GM11168 (cell line): Measurements from ENCODE around the gene ITSN1.
"Not testable (repeated sequence)": the region's sequence is repeated elsewhere in the genome, so short reads cannot be mapped to it uniquely, and the experiment has no call there.

Experiments used
- in situ Hi-C: fragments of 300-500 bp; cut with MboI; formaldehyde crosslinking; loops from one replicate; pipeline ENCODE4 v1.12.0; 2022; ENCODE audit warnings: low sequenced_read_pairs; ENCODE audit not compliant: unreplicated experiment

The ITSN1 gene

DNA sequence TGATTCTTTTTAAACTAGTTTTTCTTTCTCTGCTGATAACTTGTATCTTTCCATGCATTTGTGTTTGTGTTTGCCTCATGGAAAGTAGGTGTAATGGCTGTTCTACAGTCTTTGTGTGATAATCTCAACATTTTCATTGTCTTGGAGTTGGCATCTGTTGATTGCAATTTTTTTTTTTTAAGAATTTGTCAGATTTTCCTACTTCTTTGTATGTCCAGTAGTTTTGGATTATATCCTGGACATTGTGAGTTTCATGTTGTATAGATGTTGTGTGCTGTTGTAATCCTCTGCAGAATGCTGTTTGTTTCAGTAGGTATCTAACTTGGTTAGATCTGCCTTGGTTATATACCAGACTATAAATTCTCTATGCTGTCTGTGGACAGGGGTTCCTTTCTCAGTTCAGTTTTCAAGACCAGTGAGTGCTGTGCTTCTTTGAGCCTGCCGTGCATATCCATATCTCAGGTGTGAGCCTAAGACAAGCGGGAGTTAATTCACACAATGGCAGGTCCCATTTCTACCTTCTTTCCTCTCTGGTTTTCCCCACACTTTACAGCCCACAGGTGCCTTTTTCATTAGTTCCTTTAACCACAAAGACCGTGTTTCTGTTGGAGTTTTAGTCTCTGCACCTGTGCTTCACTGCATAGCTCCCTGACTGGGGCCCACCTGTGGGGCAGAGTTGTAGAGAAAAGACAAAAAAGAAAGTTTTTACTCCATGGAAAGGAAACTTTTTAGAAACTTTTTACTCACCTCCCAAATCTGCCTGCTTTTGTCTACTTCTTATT is 69.9 kb downstream of the ITSN1 start:
- in situ Hi-C loops: no loop called here

DNA sequence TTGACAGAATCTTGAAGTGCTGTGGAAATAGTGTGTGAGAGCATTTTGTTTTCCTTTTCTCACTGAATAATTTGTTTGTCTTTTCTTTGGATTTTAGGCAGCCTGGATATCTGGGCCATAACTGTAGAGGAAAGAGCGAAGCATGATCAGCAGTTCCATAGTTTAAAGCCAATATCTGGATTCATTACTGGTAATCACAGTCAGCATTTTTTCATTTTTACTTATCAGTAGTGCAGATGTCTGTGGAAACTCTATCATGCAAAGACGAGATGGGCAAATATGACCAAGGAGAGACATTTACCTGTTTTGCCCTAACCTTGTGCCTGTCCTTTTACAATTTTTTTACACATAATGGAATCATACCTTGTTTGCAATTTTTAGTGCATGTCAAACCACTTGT is 78.8 kb downstream of the ITSN1 start:
- in situ Hi-C loops: no loop called here

DNA sequence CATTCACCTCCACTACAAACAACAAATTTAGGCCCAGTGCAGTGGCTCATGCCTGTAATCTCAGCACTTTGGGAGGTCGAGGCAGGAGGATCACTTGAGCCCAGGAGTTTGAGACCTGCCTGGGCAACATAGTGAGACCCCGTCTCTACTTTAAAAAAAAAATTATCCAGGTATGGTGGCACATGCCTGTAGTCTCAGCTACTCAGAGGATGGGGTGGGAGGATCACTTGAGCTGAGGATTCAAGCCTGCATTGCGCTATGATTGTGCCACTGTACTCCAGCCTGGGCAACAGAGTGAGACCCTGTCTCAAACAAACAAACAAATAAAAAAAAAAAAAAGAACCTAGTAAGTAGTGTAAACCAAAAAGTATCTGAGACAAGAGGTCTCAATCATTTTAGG is 86.8 kb downstream of the ITSN1 start:
- in situ Hi-C loops: not testable (repeated sequence)

DNA sequence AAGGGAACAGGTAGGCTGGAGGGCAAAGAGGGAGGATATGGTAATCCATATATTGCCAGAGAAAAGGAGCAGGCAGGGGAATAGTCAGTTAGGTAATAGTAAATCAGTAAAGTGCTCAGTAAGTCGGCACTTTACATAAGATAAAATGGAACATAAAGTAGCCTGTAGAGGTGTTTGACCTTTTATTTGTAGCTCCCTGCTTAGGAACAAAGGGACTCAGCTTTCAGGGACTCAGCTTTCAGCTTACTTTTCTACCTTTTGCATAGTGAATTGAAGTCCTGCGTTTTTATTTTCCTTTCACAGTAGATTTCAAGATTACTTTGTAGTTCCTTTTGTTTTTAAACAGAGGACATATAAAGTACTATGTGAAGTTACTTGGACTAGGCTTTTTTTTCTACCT is 87.3 kb downstream of the ITSN1 start:
- in situ Hi-C loops: no loop called here

DNA sequence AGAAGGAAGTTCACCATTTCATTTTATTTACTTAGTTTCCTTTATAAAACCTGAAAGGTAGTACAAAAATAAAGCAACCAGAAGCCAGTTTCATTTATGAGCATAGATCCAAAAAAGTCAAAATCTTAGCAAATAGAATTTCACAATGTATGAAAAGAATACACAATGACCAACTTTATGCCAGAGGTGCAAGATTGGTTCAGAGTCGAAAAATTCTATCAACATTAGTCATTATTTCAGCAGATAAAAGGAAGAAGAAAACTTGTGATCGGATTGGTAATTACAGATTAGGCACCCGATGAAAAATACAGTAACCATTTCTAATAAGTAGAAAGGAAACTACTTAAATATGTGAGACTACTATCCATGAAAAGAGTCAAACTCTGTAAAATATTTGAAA is 89.1 kb downstream of the ITSN1 start:
- in situ Hi-C loops: no loop called here

DNA sequence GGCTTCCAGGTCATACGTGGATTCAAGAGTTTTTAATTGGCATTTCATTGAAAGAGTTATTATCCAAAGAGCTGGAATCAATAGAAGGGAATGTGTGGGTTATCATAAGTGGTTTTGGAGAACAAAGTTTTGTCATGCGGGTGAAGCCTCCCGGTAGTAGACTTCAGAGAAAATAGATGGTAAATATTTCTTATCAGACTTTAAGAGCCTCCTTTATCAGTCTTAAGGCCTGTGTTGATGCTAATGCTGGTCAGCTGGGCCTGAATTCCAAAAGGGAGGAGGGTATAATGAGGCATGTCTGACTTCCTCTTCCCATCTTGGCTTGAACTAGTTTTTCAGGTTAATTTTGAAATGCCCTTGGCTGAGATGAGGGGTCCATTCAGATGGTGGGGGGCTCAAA is 89.7 kb downstream of the ITSN1 start:
- in situ Hi-C loops: no loop called here

DNA sequence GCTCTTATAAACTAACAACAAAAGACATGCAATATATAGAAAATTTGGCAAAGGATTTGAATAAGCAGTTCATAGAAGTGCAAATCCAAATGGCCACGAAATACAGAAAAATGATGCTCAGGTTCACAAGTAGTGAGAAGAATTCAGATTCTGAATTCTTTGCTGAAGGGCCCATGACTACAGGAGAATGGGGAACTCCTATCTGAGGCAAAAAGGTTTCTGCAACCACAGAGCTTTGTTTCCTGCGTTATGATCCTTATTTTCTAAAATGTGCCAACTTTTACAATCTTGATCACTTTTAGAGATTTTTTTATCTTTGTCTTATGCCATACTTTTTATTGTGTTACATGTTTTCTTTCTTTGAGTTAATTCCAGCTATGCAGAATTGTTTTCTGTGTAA is 91.3 kb downstream of the ITSN1 start:
- in situ Hi-C loops: no loop called here

DNA sequence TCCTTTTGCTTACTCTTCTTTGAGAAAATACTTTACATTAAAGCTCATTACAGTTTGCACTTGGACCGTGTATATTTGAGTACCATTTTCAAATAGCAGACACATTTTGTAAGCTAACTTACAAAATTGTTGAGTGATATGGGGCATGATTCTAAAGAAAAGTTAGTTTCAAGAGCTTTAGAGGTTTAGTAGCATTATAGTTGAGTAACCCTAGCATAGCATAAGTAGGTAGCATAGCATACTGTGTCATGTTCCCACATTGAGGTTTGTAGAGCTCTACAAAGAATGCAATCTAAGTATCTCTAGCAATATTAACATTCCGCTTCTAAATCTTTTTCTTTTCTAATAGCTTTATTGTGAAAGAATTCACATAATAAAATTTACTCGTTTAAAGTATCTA is 92.0 kb downstream of the ITSN1 start:
- in situ Hi-C loops: no loop called here

DNA sequence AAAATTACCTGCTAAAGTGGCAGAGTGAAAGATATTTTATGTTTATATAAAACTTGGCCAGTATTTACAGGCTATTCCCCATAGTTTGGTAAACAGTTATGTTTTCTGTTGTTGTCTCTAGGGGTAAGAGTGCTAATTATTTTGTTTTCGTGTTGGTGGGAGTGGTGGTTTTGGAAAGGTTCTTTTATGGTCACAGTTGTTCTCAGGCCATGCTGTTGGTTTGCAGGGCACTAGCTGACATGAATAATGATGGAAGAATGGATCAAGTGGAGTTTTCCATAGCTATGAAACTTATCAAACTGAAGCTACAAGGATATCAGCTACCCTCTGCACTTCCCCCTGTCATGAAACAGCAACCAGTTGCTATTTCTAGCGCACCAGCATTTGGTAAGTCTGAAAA is 92.5 kb downstream of the ITSN1 start:
- in situ Hi-C loops: no loop called here

DNA sequence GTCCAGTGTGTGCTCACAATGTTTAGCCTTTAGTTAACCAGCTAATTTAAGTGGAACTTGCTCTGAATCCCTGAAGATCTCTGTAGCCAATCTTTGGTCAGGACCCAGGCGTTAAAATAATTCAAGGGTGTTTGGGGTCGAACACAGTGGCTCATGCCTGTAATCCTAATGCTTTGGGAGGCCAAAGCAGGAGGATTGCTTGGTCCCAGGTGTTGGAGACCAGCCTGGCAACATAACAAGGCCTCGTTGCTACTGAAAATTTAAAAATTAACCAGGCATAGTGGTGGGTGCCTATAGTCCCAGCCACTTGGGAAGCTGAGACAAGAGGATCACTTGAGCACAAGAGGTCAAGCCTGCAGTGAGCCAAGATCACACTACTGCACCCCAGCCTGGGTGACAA is 94.3 kb downstream of the ITSN1 start:
- in situ Hi-C loops: no loop called here

DNA sequence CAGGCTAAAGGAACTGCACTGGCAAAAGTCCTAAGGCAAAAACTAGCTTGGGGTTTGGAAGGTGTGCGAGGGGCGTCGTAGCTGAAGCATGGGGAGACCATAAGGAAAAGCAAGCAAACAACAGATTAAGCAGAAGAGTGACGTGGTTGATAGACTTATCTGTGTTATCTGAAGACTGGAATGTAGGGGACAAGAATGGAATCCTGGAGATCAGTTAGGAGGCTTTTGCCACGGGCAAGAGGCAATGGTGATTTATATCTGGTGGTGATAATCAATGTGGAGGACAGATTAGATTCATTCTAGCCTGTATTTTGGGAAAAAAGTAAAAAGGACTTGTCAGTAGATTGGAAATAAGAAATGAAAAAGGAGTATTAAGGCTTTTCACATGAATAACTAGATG is 97.4 kb downstream of the ITSN1 start:
- in situ Hi-C loops: no loop called here

DNA sequence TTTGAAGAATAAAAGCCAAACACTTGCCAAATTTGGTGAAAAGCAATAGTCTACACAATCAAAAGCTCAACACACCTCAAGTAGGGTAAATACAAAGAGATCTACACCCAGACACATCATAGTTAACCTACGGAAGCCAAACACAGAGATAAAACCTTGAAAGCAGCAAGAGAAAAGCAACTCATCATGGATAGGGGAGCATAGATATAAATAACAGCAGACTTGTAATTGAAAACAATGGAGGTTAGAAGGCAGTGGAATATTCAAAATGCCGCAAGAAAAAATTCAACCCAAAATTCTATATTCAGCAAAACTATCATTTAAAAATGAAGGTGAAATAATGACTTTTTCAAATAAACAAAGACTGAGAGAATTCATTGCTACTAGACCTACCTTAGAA is 105.1 kb downstream of the ITSN1 start:
- in situ Hi-C loops: no loop called here

DNA sequence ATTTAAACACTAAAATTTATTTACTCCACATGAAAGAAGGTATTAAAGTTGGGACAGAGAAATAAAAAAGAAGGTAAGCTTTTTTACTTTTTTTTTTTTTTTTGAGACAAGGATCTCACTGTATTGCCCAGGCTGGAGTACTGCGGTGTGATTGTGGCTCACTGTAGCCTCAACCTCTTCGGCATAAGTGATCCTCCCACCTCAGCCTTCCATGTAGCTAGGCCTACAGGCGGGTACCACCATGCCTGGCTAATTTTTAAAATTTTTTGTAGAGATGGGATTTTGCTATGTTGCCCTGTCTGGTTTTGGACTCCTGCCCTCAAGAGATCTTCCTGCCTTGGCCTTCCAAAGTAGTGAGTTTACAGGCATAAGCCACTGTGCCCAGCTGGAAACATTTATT is 106.6 kb downstream of the ITSN1 start:
- in situ Hi-C loops: no loop called here

DNA sequence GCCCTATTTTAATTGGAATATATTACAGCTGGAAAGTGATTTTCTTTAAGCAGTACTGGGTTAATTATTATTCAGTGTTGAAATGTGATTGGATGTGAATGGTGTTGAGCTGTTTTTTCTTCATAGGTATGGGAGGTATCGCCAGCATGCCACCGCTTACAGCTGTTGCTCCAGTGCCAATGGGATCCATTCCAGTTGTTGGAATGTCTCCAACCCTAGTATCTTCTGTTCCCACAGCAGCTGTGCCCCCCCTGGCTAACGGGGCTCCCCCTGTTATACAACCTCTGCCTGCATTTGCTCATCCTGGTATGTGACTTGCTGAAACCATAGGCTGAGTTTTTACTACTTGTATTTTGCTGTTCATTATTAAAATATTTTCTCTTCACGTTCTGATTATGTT is 107.7 kb downstream of the ITSN1 start:
- in situ Hi-C loops: no loop called here

DNA sequence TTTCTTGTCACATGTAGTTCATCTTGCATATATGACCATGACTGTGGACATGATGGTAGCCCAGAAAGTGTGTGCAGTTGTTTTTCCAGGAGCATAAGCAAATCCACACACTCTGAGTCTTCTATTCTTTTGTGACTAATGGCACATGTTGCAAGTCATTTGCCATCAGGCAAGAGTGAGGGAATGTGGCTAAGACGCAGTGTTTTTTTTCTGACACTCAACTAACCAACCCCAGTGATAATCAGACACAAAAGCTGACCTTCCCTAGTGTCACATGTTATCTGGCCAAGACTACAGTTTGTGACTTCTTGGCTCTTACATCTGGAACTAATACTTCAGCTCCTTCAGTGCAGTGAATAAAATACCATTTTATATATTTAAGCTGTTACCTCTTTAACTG is 108.8 kb downstream of the ITSN1 start:
- in situ Hi-C loops: no loop called here

DNA sequence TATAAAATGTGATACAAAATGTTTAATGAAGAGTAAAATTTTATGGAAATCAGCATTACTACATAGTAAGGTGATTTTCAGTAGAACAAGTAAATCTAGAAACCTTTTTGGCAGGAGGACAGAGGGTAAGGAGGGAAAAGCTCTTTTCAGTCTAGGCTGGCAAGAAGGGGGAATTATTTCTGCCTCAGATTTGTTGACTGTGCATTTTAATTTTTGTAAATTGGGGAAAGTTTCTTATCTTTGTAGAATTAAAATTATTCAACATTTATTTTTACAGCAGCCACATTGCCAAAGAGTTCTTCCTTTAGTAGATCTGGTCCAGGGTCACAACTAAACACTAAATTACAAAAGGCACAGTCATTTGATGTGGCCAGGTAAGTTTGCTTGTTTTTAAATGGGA is 109.2 kb downstream of the ITSN1 start:
- in situ Hi-C loops: no loop called here

DNA sequence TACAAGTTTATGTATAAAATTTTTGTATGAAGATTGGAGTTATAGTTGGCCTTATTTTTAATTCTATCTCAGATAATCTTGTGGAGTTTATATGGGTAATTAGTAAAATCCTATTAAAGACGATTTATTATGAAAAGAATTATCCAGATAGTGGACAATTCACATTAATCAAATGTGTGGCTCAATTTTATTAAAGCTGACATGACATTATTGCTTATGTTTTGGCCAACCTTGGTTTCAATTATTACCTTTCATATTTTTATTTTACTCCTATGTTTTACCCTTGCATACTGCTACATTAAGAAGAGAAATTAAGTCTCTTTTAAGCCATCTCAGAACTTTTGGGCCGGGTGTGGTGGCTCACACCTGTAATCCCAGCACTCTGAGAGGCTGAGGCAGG is 110.0 kb downstream of the ITSN1 start:
- in situ Hi-C loops: no loop called here

DNA sequence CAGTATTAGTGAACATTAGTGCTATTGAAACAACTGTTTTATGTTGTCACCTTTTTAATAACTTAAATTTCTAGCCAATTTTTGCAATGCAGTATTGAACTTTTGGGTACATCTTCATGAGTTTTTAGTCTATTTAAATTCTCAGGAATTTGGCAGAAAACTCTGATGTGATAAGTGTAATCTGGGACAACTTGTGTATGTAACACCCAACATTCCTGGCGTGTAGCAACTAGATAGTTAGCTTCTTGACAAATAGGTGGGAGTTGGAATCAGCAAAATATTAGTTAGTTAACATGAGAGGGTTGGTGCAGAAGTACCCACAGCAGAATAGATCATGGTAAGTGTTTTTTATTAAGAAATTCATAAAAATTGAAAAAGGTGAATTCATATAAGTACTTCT is 111.6 kb downstream of the ITSN1 start:
- in situ Hi-C loops: no loop called here

DNA sequence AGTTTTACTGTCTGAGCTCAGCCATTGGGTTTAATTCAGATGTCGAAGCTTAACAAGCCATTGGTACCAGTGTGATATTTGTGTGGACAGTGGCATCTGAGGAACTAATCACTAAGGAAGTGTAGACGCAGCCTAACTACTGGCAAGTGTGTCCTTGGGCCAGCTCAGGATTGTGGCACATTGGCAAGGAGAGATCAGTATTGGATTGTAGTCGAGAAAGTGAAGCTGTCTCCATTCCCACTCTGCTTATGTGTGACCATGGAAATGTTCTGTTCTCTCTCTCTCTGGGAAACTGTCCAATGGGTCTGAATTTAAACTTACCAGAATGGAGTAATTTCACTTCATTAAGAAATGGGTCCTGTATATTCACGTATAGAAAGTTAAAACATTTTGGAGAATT is 112.2 kb downstream of the ITSN1 start:
- in situ Hi-C loops: no loop called here

DNA sequence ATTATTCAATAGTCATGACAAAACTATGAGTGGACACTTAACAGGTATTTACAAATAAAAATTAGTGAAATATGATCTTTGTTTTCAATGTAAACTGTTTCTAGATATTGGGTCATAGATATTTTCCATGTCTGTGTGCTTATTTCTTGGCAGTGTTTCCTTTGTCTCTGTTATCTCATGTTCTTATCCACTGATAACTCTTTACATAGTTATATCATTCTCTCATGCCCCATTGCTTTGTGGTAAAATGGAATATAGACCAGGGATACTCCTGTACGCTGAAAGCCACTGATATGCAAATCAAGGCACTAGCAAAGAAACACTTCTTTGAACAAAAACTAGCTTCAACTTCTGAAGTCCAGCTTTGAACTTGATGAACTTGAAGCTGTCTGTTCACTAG is 113.1 kb downstream of the ITSN1 start:
- in situ Hi-C loops: no loop called here

DNA sequence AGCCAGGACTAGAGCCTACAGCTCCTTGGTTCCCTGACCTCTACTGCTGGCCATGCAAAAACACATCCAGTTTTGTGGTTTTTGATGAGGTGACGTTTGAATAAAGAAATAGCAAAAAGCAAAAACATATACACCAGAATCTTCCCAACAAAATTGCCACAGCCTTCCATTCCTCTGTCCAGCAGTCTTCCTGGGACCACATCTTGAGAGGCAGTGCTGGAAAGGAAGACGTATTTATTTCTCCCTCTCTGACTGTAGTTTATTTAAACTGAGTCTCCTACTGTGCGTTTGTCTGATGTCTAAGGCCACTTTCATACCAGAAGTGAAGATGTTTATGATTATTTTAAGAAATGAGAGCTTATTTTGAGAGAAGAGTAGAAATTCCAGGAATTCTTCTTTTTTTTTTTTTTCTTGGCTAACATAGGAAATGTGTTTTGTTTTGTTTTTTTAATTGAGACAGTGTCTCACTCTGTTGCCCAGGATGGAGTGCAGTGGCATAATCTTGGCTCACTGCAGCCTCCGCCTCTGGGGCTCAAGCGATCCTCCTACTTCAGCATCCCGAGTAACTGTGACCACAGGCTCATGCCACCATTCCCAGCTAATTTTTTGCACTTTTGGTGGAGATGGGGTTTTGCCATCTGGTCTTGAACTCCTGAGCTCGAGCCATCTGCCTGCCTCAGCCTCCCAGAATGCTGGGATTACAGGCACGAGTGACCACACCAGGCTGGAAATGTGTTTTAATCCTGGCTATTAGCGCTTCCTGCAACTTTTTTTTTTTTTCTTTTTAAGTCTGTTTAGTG is 118.5 kb downstream of the ITSN1 start:
- in situ Hi-C loops: no loop called here
